SH-SY5Y (cell line): Measurements from ENCODE around the gene TANGO6.

Experiments used
- GATA2 ChIP-seq: IDR thresholded peaks from 2 replicates; pipeline ENCODE4 v1.6.1; 2011; ENCODE audit warnings: mild to moderate bottlenecking, low read depth, low read length
- GATA3 ChIP-seq: IDR thresholded peaks from 2 replicates; pipeline ENCODE4 v1.6.1; 2011; ENCODE audit warnings: low read depth, mild to moderate bottlenecking, low read length, moderate library complexity

Gene TANGO6

DNA sequence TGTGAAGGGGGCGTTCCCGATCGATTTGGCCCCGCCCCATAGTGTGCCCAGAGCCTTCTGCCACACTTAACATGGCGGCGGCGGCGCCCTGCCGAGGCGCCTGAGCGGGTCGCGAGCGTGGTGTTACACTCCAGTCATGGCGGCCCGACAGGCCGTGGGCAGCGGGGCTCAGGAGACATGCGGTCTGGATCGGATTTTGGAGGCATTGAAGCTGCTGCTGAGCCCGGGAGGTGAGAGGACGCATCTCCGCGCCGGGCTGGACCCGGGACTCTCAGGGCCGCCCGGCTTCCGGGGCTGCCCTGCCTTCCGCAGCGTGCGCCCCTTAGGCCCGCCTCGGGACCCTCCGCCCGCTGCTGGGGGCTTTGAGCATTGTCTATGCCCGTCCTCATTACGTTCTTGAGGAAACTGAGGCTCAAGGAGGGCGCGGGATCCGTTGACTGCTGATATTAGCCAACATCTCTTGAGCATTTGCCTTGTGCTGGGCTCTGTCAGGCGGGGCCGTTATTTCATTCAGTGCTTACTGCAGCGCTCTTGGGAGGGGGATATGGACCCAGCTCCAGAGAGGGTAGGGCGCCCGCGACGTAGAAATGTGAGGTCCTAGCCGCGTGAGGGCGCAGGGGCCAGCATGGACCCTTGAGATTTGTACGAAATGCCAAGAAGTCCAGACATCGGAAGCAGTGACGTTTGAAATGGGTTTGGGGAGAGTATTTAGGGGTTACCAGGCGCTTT, at the start of gene TANGO6:
Gene TANGO6 (plus strand): TSS at position 50 of the 729 bp plus-strand sequence. CDS start 87 bp downstream, at position 137.
- no peak for TF ChIP-seq GATA2
- no peak for TF ChIP-seq GATA3

DNA sequence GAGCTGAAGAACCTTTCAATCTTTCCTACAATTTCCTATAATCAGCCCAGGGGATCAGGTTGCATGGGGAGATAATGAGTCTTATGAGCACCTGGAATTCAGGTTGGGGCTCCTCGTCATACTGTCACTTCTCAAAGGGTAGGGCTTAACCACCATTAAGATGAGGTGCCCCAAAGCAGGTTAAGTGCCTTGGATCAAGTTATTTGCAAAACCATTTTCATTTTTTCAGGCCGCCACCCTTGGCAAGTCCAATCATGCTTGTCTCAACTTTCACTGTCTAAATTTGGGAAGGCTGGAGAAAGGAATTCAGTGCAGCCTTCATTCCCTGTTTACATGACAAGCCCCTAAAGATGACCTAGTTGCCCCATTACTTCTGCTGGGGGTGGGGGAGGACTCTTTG, 44.9 kb upstream of the TANGO6 start:
- TF ChIP-seq GATA2 = no peak
- no peak for TF ChIP-seq GATA3

DNA sequence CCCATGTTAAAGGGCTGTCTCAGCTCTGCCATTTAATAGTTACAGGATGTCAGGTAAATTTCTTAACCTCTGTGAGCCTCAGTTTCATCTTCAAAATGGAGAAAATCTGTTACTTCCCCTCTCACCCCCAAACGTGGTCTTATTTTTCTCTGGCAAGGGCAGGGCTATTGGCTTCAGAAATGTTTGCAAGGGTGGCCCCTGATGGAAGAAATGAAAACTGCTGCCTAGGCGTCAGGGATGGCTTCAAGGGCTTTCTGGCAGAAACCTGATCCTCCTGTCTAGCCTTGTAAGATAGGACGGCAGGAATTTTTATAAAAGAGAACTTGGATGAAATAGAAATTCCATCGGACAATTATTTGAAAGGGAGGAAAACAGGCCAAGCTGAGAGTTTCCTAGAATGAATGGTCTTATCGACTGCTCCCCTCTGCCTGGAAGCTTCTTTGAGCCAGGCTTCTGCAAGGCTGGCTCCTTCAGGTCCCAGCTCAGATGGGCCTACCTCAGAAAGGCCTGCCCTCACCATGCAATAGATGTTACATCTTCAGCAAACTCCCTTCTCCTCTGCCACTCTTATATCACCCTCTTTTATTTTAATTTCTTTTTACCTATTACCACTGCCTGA, 43.0 kb upstream of the TANGO6 start:
- no peak for TF ChIP-seq GATA3
- no peak for TF ChIP-seq GATA2

DNA sequence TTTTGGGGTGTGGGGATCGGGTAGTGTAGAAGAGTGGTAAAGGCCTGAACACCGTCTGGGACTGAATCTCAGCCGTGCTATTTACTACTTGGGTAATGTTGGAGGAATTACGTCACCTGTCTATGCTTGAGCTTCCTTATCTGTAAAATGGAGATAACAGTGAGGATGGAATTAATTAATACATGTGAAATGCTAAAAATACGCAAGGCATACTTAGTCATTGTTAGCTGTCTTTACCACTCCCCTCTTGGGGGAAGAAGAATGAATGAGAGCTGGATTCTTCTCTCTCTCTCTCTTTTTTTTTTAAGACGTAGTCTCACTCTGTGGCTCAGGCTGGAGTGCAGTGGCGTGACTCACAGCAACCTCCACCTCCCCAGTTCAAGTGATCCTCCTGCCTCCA, 41.1 kb upstream of the TANGO6 start:
- TF ChIP-seq GATA3 (no peak), GATA2 (no peak)

GRCh38 chr16:68806422-68806821, 36.9 kb upstream of the TANGO6 start:
- TF ChIP-seq GATA3 = no peak
- no peak for TF ChIP-seq GATA2

DNA sequence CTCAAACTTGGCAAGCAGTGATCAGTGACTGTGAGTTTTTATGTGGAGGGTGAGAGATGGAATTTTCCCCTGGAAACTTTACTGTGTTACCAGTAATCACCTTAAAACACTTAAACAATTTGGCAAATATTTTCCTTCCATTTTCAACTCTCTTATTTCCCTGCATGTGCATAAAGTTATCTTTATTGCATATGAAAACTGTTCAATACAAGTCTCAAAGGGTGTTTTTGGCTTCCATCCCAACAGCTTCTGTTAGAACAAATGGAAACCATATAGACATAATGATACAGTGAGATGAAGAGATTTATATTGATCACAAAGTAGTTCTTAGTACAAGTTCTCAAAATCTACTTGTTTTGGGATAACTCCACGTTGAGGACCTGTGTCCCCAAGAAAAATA, 36.4 kb upstream of the TANGO6 start:
- TF ChIP-seq GATA3 (no peak), GATA2 (no peak)

- no peak for TF ChIP-seq GATA2
- TF ChIP-seq GATA3 = no peak
Observed at GRCh38 chr16:68814516-68814915, 28.8 kb upstream of the TANGO6 start.

DNA sequence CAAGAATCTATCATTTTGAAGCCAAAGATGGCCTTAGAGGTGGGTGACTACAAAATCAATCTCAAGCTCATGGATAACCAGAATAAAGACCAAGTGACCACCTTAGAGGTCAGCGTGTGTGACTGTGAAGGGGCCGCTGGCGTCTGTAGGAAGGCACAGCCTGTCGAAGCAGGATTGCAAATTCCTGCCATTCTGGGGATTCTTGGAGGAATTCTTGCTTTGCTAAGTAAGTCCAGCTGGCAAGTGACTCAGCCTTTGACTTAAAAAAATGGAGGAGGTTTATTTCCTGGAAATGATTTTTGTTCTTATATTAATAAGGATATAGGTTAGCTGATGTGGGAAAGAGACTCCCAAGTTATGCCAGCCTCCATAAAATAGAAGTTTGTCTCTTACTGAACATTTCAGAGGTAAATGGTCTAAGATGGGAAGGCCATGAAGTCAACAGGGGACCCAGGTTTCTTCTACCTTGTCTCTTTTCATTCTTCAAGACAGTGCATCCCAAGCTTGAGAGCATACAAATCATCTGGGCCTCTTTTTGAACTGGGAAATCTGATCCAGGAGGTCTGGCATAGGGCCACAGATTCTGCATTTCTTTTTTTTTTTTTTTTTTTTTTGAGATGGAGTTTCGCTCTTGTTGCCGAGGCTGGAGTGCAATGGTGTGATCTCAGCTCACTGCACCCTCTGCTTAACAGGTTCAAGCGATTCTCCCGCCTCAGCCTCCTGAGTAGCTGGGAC, 19.8 kb upstream of the TANGO6 start:
- TF ChIP-seq GATA3 (no peak), GATA2 (no peak)

DNA sequence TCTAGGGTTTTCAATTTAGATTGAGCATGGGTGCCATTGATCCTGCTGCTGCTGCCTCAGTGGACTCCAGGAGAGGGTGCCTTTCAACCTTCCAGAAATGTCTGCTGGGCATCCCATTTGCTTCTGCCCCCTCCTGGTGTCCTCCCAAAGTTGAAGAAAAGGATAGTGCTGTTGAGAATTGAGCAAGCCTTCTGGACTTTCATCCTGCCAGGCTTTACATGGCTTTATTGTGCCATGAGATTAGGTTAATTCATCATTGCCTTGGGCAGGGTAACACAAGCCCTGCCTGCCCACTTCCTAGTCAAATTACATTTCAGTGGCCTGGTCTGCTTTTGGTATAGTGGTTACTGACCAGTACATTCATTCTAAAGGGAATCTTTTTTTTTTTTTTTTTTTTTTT, 17.9 kb upstream of the TANGO6 start:
- TF ChIP-seq GATA2 (no peak), GATA3 (no peak)

DNA sequence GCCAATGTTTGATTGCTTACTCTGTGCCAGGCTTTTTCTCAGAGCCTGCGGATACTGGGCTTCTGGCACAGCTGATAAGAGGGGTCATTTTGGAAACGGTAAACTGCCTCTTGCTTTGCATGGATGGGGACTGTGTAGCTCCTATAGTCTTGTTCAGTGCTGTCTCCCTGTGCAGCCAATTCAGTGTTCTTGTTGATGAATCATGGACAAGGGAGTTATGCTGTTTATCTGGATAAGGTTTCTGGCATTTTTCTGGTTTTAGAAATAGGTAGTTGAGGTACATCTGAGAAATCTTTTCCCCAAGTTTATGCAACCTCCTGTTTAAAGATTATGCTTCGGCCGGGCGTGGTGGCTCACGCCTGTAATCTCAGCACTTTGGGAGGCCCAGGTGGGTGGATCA, 16.7 kb upstream of the TANGO6 start:
- TF ChIP-seq GATA3 (no peak), GATA2 (no peak)

- TF ChIP-seq GATA2 (no peak), GATA3 (no peak)
Observed at GRCh38 chr16:68833251-68833650, 10.1 kb upstream of the TANGO6 start.

GRCh38 chr16:68834550-68834949, 8.8 kb upstream of the TANGO6 start:
- TF ChIP-seq GATA2 (no peak), GATA3 (no peak)

- TF ChIP-seq GATA3 = no peak
Observed at GRCh38 chr16:68835970-68836369, 7.4 kb upstream of the TANGO6 start.

GRCh38 chr16:68839831-68840230, 3.5 kb upstream of the TANGO6 start:
- no peak for TF ChIP-seq GATA2
- no peak for TF ChIP-seq GATA3

DNA sequence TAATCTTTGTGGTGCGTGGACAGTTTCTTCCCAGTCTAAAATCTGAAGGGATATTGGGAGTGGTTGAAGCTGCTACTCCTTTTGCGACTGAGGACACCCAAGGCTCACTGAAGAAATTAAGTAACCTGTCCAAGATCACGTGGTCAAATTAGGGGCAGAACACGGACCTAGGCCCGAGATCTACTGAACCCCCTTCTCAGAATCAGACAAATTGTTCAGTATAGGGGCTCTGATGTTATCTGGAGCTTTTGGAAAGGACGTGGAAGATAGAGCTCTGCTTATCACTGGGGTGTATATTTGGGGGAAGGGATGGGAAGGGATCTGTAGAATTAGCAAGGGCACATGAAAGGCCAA, 857 bp downstream of the TANGO6 start:
- no peak for TF ChIP-seq GATA2
- no peak for TF ChIP-seq GATA3

DNA sequence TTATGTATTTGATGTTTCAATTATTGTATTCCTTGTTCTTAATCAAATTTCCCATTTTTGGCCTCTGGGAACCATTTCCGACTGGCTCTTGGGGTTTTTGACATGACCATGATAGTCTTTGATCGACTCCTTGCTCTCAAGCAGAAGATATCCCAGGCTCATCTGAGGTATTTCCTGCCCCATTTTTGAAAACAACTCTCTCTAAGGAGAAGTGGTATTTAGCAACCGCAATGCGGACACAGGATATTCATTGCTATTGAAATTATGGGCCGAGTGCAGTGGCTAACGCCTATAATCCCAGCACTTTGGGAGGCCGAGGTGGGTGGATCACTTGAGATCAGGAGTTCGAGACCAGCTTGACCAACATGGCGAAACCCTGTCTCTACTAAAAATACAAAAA, 5.5 kb downstream of the TANGO6 start:
- TF ChIP-seq GATA2 = no peak
- TF ChIP-seq GATA3 = no peak
